ENCODE data around the gene SHLD1. TPM values are rescaled to one million over a fixed set of nuclear protein-coding genes. Genes with fewer than 3 reads are reported as not detected.

The SHLD1 gene
- total and polyA plus RNA-seq, 2 donors (not counting 3 experiments of a cell fraction or from before 2014, with no cell fraction given), result 4.7 to 6.3 TPM

DNA sequence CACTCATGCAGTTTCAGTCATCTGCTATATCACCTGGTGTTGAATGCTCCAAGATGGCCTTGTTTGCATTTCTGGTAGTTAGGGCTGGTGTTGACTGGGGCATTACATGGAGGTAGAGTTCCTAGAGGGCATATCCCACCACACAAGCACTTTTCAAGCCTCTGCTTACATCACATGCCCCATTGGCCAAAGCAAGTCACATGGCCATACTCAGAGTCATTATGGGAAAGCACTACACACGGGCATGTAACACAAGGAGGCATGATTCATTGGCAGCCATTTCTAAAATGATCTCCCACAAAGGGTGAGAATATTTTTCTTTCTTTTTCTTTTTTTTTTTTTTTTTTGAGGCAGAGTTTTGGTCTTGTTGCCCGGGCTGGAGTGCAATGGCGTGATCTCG, 126.9 kb downstream of the SHLD1 start:
- H3K27ac ChIP-seq (ENCODE audit: insufficient read depth, low read depth, low read length), result no peak overlapping the region
- CTCF ChIA-PET, result interaction anchor here (1.2 kb wide), 1 partner anchor 41 kb away, joined by 3 read pairs; no protein-coding TSS in a partner anchor
- H3K27me3 ChIP-seq (ENCODE audit: control insufficient read depth in 2 of 2, insufficient read depth in 2 of 2, low read length in 2 of 2), result peaks cover 9 to 10% of the 10 kb centered on the region in 2 experiments
- POLR2A ChIA-PET, result no interaction called here
- no peak overlapping the region for H3K4me3 ChIP-seq (replicated peaks in 1 of 3; ENCODE audit: insufficient read depth in 1 of 3, low read depth in 1 of 3, low read length in 3 of 3)
- no peak overlapping the region for H2AFZ ChIP-seq (ENCODE audit: low read depth, low read length)
- H4K20me1 ChIP-seq (replicated peaks; ENCODE audit: control insufficient read depth, extremely low read depth, insufficient read depth, low read length), result no peaks in the 10 kb centered on the region
- H3K9me3 ChIP-seq (replicated peaks; ENCODE audit: control insufficient read depth, insufficient read depth, low read length), result no peaks in the 10 kb centered on the region
- intact Hi-C loops (cut with micrococcal nuclease) (no loop called here), dilution Hi-C loops (cut with MboI; ENCODE audit: extremely low pct_ligation_motif_present, low sequenced_read_pairs) (no loop called here)
- no peaks in the 10 kb centered on the region for H3K36me3 ChIP-seq (ENCODE audit: control insufficient read depth in 2 of 2, extremely low read depth in 1 of 2, insufficient read depth in 2 of 2, low read length in 2 of 2)
- FAIRE-seq (no peak), DNase-seq (ENCODE audit: low read depth, low spot score) (no peak)
- TF ChIP-seq MYC (IDR thresholded peaks at IDR 0.05; ENCODE audit: low read depth, low read length), result no peak
- no peak for TF ChIP-seq POLR2AphosphoS5 (IDR thresholded peaks at IDR 0.05; ENCODE audit: insufficient read depth, low read depth, low read length)
- no peak for TF ChIP-seq POLR2A (IDR thresholded peaks at IDR 0.05; ENCODE audit: low read depth, low read length)
- TF ChIP-seq, protein P1, sequence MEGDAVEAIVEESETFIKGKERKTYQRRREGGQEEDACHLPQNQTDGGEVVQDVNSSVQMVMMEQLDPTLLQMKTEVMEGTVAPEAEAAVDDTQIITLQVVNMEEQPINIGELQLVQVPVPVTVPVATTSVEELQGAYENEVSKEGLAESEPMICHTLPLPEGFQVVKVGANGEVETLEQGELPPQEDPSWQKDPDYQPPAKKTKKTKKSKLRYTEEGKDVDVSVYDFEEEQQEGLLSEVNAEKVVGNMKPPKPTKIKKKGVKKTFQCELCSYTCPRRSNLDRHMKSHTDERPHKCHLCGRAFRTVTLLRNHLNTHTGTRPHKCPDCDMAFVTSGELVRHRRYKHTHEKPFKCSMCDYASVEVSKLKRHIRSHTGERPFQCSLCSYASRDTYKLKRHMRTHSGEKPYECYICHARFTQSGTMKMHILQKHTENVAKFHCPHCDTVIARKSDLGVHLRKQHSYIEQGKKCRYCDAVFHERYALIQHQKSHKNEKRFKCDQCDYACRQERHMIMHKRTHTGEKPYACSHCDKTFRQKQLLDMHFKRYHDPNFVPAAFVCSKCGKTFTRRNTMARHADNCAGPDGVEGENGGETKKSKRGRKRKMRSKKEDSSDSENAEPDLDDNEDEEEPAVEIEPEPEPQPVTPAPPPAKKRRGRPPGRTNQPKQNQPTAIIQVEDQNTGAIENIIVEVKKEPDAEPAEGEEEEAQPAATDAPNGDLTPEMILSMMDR (IDR thresholded peaks at IDR 0.05; ENCODE audit: extremely low read depth in 1 of 2, insufficient read depth in 1 of 2, low read depth in 1 of 2, low read length in 2 of 2), result no peak
- no peak for TF ChIP-seq JUN (IDR thresholded peaks at IDR 0.05; ENCODE audit: borderline replicate concordance, insufficient read depth, insufficient read length, low read depth)
- TF ChIP-seq GATA2 (IDR thresholded peaks at IDR 0.05; ENCODE audit: insufficient read depth, insufficient read length, low read depth, low read length), result no peak
- TF ChIP-seq, protein P2, sequence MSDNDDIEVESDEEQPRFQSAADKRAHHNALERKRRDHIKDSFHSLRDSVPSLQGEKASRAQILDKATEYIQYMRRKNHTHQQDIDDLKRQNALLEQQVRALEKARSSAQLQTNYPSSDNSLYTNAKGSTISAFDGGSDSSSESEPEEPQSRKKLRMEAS (IDR thresholded peaks at IDR 0.05; ENCODE audit: insufficient read depth, insufficient read length), result no peak
- TF ChIP-seq FOS (IDR thresholded peaks at IDR 0.05; ENCODE audit: borderline replicate concordance, insufficient read depth, low read length), result no peak
- TF ChIP-seq EZH2 (IDR thresholded peaks at IDR 0.05; ENCODE audit: borderline replicate concordance, low read depth, low read length, severe bottlenecking), result no peak
- H3K9me1 ChIP-seq (replicated peaks; ENCODE audit: control insufficient read depth, extremely low read depth, insufficient read depth, low read length), result no peaks in the 10 kb centered on the region
- no peak overlapping the region for H3K4me2 ChIP-seq (ENCODE audit: insufficient read depth, low read length)
- no peak overlapping the region for H3K9ac ChIP-seq (replicated peaks; ENCODE audit: extremely low read depth, insufficient read depth, low read length)
- H3K79me2 ChIP-seq (ENCODE audit: control insufficient read depth, insufficient read depth, low read length), result no peaks in the 10 kb centered on the region
- BruUV-seq (replicated peaks), result no TSS peak
- no peaks in the 10 kb centered on the region for H3K4me1 ChIP-seq (ENCODE audit: control insufficient read depth, extremely low read depth, insufficient read depth, low read length)
